Duodenal mucosa (tissue), 2 donors: ENCODE measurements around the gene MYL12A.

ENCODE experiments used
- H3K27ac ChIP-seq: one replicate; pipeline ENCODE4 v1.7.0; 2013; ENCODE audit warnings: low read depth, low read length
- H3K27me3 ChIP-seq, 2 donors: one replicate each; pipeline ENCODE4 v1.7.0; 2013; ENCODE audit warnings: low read length in 2 of 2, control low read depth in 1 of 2; ENCODE audit not compliant: insufficient read depth in 2 of 2, control insufficient read depth in 1 of 2
- H3K36me3 ChIP-seq, 2 donors: one replicate each; pipeline ENCODE4 v1.7.0; 2013; ENCODE audit warnings: low read length in 2 of 2, control low read depth in 1 of 2; ENCODE audit not compliant: insufficient read depth in 2 of 2, control insufficient read depth in 1 of 2
- H3K4me1 ChIP-seq, 2 donors: one replicate each; pipeline ENCODE4 v1.7.0; 2013; ENCODE audit warnings: low read length in 2 of 2, control low read depth in 1 of 2; ENCODE audit not compliant: insufficient read depth in 2 of 2, control insufficient read depth in 1 of 2
- H3K4me3 ChIP-seq, 2 donors: one replicate each; pipeline ENCODE4 v1.7.0; 2013; ENCODE audit warnings: low read length in 2 of 2, low read depth in 1 of 2
- H3K9ac ChIP-seq, 2 donors: one replicate each; pipeline ENCODE4 v1.7.0; 2013; ENCODE audit warnings: low read length in 2 of 2, low read depth in 1 of 2
- H3K9me3 ChIP-seq, 2 donors: one replicate each; pipeline ENCODE4 v1.7.0; 2013; ENCODE audit warnings: low read length in 2 of 2, control low read depth in 1 of 2; ENCODE audit not compliant: control insufficient read depth in 1 of 2

The MYL12A gene

DNA sequence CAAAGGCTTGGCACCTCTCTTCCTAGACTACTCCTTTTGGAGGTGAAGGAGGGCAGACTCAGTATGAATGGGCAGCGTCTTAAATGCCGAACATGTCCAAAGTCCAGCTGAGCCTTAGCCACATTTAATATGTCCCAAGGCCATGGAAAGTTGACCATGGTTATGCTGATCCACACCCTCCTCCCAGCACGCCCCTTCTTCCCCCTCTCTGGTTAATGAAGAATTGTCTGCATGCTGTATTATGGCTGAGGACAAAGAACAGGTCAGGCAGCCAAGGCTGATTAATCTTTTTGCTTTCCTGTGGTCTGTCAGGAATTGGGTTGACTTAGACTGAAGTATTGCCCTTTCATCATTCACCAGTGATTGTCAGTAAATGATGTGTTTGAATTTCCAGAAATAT is 22.0 kb upstream of the MYL12A start:
- no peak overlapping the region for H3K9ac ChIP-seq
- no peaks in the 10 kb centered on the region for H3K27me3 ChIP-seq
- no peaks in the 10 kb centered on the region for H3K36me3 ChIP-seq
- no peak overlapping the region for H3K4me3 ChIP-seq
- H3K4me1 ChIP-seq = peaks cover 10 to 14% of the 10 kb centered on the region in 2 donors
- H3K27ac ChIP-seq = no peak overlapping the region
- H3K9me3 ChIP-seq = no peaks in the 10 kb centered on the region

GRCh38 chr18:3226048-3226447 is 21.6 kb upstream of the MYL12A start:
- H3K36me3 ChIP-seq = no peaks in the 10 kb centered on the region
- no peak overlapping the region for H3K27ac ChIP-seq
- no peaks in the 10 kb centered on the region for H3K27me3 ChIP-seq
- H3K9me3 ChIP-seq = no peaks in the 10 kb centered on the region
- H3K9ac ChIP-seq = no peak overlapping the region
- peaks cover 13 to 14% of the 10 kb centered on the region in 2 donors for H3K4me1 ChIP-seq
- H3K4me3 ChIP-seq = no peak overlapping the region

DNA sequence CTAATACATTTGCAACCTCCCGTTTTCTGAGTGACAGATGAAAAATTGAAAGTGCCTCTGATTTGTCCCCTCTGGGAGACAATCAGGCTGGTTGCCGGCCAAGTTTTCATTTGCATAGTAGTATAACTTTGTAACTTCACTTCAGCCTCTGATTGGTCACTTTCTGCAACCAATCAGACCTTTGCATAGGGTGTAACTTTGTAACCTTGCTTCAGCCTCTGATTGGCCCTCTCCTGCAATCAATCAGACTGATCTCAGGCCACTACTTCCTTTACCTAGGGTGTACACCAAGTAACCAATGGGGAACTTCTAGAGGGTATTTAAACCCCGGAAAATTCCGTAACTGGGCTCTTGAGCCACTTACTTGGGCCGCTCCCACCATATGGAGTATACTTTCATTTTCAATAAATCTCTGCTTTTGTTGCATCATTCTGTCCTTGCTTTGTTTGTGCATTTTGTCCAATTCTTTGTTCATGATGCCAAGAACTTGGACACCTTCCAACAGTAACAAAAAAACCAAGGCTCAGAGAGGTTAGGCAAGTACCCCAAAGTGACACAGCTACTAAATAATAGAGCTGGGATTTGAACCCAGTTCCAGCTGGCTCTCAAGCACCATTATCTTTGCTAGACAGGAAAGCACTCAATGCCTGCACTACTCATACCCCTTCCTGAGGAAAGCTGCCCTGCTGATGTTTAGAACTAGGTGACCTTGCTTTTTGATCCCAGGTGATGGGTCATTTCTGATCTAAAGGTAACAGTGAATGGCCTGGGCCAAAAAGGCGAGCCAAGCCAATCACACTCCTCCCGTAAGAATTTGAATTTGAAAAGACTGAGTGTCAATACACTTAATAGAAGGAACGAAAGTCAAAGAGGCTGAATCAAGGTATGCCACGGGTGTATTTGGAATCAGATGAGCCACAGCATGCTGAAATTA is 16.9 kb upstream of the MYL12A start:
- Histone ChIP-seq H3K9ac (no peak overlapping the region), H3K27ac (no peak overlapping the region), H3K36me3 (no peaks in the 10 kb centered on the region), H3K4me1 (peaks cover 19 to 22% of the 10 kb centered on the region in 2 donors), H3K4me3 (peak overlapping the region in 1 of 2 donors; percentile 53), H3K9me3 (no peaks in the 10 kb centered on the region), H3K27me3 (no peaks in the 10 kb centered on the region)

DNA sequence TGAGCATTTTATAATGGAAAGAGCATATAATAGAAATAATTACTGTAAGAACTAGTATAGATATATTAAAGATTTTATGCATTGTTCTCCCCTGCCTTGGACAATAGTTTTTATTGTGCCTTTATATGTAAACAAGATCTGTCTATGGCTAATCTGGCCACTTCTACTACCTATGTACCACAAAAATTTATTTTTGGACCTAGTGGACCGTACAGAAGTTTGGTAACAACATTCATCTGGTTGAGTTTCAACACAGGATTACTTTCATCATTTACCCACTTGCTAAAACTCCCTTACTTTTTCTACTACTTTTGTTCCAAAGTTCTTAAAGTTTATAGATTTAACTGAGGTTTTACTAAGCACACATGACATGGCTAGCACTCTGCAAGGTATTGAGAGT is 14.6 kb upstream of the MYL12A start:
- Histone ChIP-seq H3K27me3 (no peaks in the 10 kb centered on the region), H3K27ac (no peak overlapping the region), H3K9me3 (no peaks in the 10 kb centered on the region), H3K4me3 (no peak overlapping the region), H3K4me1 (peaks cover 16 to 18% of the 10 kb centered on the region in 2 donors), H3K9ac (no peak overlapping the region), H3K36me3 (no peaks in the 10 kb centered on the region)

GRCh38 chr18:3233433-3234168 is 14.0 kb upstream of the MYL12A start:
- H3K4me3 ChIP-seq = no peak overlapping the region
- no peaks in the 10 kb centered on the region for H3K36me3 ChIP-seq
- H3K4me1 ChIP-seq = peaks cover 16 to 18% of the 10 kb centered on the region in 2 donors
- H3K27ac ChIP-seq = no peak overlapping the region
- no peaks in the 10 kb centered on the region for H3K27me3 ChIP-seq
- H3K9ac ChIP-seq = no peak overlapping the region
- no peaks in the 10 kb centered on the region for H3K9me3 ChIP-seq

DNA sequence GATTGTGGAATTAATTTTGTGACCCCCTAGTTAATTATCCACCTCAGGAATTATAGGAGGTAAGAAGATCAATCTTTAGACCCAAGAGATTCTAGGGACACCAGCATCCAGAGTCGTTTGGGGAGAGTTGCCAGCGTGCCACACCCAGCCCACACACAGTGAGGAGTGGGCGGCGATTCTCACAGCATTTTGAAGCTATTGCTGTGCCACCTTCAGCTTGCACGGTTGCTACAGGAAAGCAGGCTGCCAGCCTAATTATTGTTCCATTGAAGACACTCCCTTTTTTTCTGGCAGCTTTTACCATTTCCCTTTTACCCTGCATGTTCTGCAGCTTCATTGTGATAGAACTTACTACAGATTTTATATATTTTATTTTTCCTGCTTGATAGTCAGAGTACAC is 13.1 kb upstream of the MYL12A start:
- Histone ChIP-seq H3K27ac (no peak overlapping the region), H3K9me3 (no peaks in the 10 kb centered on the region), H3K9ac (no peak overlapping the region), H3K27me3 (no peaks in the 10 kb centered on the region), H3K4me3 (no peak overlapping the region), H3K36me3 (no peaks in the 10 kb centered on the region), H3K4me1 (peaks cover 16 to 18% of the 10 kb centered on the region in 2 donors)

DNA sequence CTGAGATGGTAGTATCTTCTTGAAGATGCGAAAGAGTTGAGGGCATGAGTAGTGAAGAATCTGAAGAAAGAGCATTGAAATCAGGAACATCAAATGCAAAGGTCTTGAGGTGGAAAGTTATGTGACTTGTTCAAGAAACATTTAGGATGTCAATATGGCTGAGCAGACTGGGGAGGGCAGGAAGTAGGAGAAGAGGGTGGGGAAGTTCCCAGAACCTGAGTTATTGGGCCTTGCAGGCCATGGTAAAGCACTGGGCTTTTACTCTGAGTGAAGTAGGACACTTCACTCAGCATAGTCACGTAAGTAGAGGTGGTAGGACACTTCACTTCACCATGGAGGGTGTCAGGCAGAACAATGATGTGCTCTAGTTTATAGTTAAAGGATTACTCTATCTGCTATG is 11.8 kb upstream of the MYL12A start:
- no peak overlapping the region for H3K27ac ChIP-seq
- no peak overlapping the region for H3K4me3 ChIP-seq
- no peak overlapping the region for H3K9ac ChIP-seq
- H3K27me3 ChIP-seq = no peaks in the 10 kb centered on the region
- H3K4me1 ChIP-seq = peaks cover 14 to 16% of the 10 kb centered on the region in 2 donors
- no peaks in the 10 kb centered on the region for H3K9me3 ChIP-seq
- H3K36me3 ChIP-seq = no peaks in the 10 kb centered on the region

GRCh38 chr18:3236470-3236869 is 11.1 kb upstream of the MYL12A start:
- Histone ChIP-seq H3K4me3 (no peak overlapping the region), H3K27me3 (no peaks in the 10 kb centered on the region), H3K36me3 (no peaks in the 10 kb centered on the region), H3K4me1 (peaks cover 14 to 16% of the 10 kb centered on the region in 2 donors), H3K9me3 (peaks cover under 1 to 6% of the 10 kb centered on the region in 2 donors), H3K9ac (no peak overlapping the region), H3K27ac (no peak overlapping the region)

- no peaks in the 10 kb centered on the region for H3K36me3 ChIP-seq
- peaks cover 2 to 9% of the 10 kb centered on the region in 2 donors for H3K9me3 ChIP-seq
- H3K4me1 ChIP-seq = peaks cover 5 to 9% of the 10 kb centered on the region in 2 donors
- H3K4me3 ChIP-seq = no peak overlapping the region
- H3K27ac ChIP-seq = no peak overlapping the region
- no peaks in the 10 kb centered on the region for H3K27me3 ChIP-seq
- no peak overlapping the region for H3K9ac ChIP-seq
Observed at GRCh38 chr18:3238742-3239141, 8.9 kb upstream of the MYL12A start.

- Histone ChIP-seq H3K4me3 (peak overlapping the region; percentile 88 to 89), H3K36me3 (peaks cover 1 to 4% of the 10 kb centered on the region in 2 donors), H3K27me3 (no peaks in the 10 kb centered on the region), H3K9me3 (peaks cover 2 to 9% of the 10 kb centered on the region in 2 donors), H3K4me1 (peaks cover 17 to 23% of the 10 kb centered on the region in 2 donors), H3K27ac (no peak overlapping the region), H3K9ac (peak overlapping the region; percentile 95 to 98)
Observed at GRCh38 chr18:3245185-3245564, 2.4 kb upstream of the MYL12A start.
